IMR-90 (cell line): ENCODE measurements around the gene MBD2. TPM values are rescaled to one million over a fixed set of nuclear protein-coding genes. Genes with fewer than 3 reads are reported as not detected.

Experiments used
- ATAC-seq: fragments of 200-7000 bp; cut with Tn5 transposase; 2 replicates; pipeline ENCODE4 v1.9.1; 2020; ENCODE audit warnings: low read depth, mild to moderate bottlenecking, moderate library complexity
- BruUV-seq: library from RNA; stranded (reverse); fragments of 400-500 nt; replicated peaks from 2 replicates; lab custom pipeline; 2021; lab: Mats Ljungman, UMichigan
- CTCF ChIA-PET: fragments of 300-600 bp; formaldehyde crosslinking; extraction: SDS; loops from one replicate; lab custom pipeline; 2021; ENCODE audit warnings: antibody characterized with exemption; lab: Yijun Ruan, JAX
- POLR2A ChIA-PET: fragments of 300-600 bp; sonication (Branson Sonifier 250); formaldehyde crosslinking; loops from one replicate; lab custom pipeline; 2022; ENCODE audit warnings: antibody characterized with exemption; ENCODE audit not compliant: unreplicated experiment; lab: Charles Lee
- DNase-seq: peaks from one replicate; pipeline ENCODE4 v3.0.0; 2013
- H2AFZ ChIP-seq: replicated peaks from 2 replicates; pipeline ENCODE3; 2013; ENCODE audit warnings: low read length, mild to moderate bottlenecking; ENCODE audit not compliant: poor library complexity
- H2AK5ac ChIP-seq: 2 replicates; pipeline ENCODE4 v1.6.1; 2013; ENCODE audit warnings: low read depth, low read length, inconsistent platforms
- H2AK9ac ChIP-seq: replicated peaks from 2 replicates; pipeline ENCODE3; 2013; ENCODE audit warnings: mild to moderate bottlenecking, low read depth, low read length, moderate library complexity; ENCODE audit not compliant: poor library complexity
- H2BK120ac ChIP-seq: 2 replicates; pipeline ENCODE4 v1.6.1; 2013; ENCODE audit warnings: low read depth, low read length, inconsistent platforms
- H2BK15ac ChIP-seq: 3 replicates; pipeline ENCODE4 v1.6.1; 2013; ENCODE audit warnings: low read depth, low read length, inconsistent platforms
- H2BK20ac ChIP-seq: 2 replicates; pipeline ENCODE4 v1.6.1; 2013; ENCODE audit warnings: low read depth, mild to moderate bottlenecking, inconsistent platforms, low read length, moderate library complexity
- H2BK5ac ChIP-seq: 2 replicates; pipeline ENCODE4 v1.6.1; 2013; ENCODE audit warnings: mild to moderate bottlenecking, low read depth, low read length, inconsistent platforms; ENCODE audit not compliant: poor library complexity, severe bottlenecking
- H3K14ac ChIP-seq: replicated peaks from 2 replicates; pipeline ENCODE4 v1.6.1; 2013; ENCODE audit warnings: low read depth, low read length, inconsistent platforms
- H3K18ac ChIP-seq: 2 replicates; pipeline ENCODE4 v1.6.1; 2013; ENCODE audit warnings: low read depth, low read length, control low read depth
- H3K23ac ChIP-seq: 2 replicates; pipeline ENCODE4 v1.6.1; 2013; ENCODE audit warnings: low read depth, low read length, inconsistent platforms
- H3K27ac ChIP-seq: 2 replicates; pipeline ENCODE4 v1.5.1; 2013; ENCODE audit warnings: mild to moderate bottlenecking, control low read depth, low read length; ENCODE audit not compliant: insufficient read depth
- H3K27me3 ChIP-seq: 2 replicates; pipeline ENCODE4 v1.6.1; 2013; ENCODE audit warnings: low read length; ENCODE audit not compliant: control insufficient read depth, insufficient read depth
- H3K36me3 ChIP-seq: 2 replicates; pipeline ENCODE4 v1.6.1; 2013; ENCODE audit warnings: low read length, mixed read lengths; ENCODE audit not compliant: control insufficient read depth, insufficient read depth
- H3K4ac ChIP-seq: 2 replicates; pipeline ENCODE4 v1.6.1; 2013; ENCODE audit warnings: low read depth, low read length, inconsistent platforms
- H3K4me1 ChIP-seq: 2 replicates; pipeline ENCODE4 v1.6.1; 2013; ENCODE audit warnings: low read length, mixed read lengths; ENCODE audit not compliant: control insufficient read depth, insufficient read depth
- H3K4me2 ChIP-seq: 2 replicates; pipeline ENCODE4 v1.6.1; 2013; ENCODE audit warnings: low read depth, mild to moderate bottlenecking, control low read depth, low read length, moderate library complexity
- H3K4me3 ChIP-seq: 2 replicates; pipeline ENCODE4 v1.5.1; 2013; ENCODE audit warnings: low read depth, mild to moderate bottlenecking, control low read depth, low read length, moderate library complexity; ENCODE audit not compliant: insufficient read depth
- H3K56ac ChIP-seq: 2 replicates; pipeline ENCODE4 v1.6.1; 2013; ENCODE audit warnings: low read length, inconsistent platforms; ENCODE audit not compliant: insufficient read depth; ENCODE audit errors: extremely low read depth
- H3K79me1 ChIP-seq, 2 experiments: 2 replicates each; pipeline ENCODE4 v1.6.1; 2013; ENCODE audit warnings: low read length in 2 of 2, inconsistent platforms in 1 of 2, low read depth in 1 of 2
- H3K9ac ChIP-seq: 2 replicates; pipeline ENCODE4 v1.6.1; 2013; ENCODE audit warnings: low read depth, low read length, control low read depth
- H3K9me1 ChIP-seq: 2 replicates; pipeline ENCODE4 v1.6.1; 2013; ENCODE audit warnings: low read length, inconsistent platforms; ENCODE audit not compliant: insufficient read depth
- H3K9me3 ChIP-seq: 2 replicates; pipeline ENCODE4 v1.6.1; 2013; ENCODE audit warnings: low read length; ENCODE audit not compliant: control insufficient read depth, insufficient read depth
- H4K20me1 ChIP-seq: 2 replicates; pipeline ENCODE4 v1.6.1; 2013; ENCODE audit warnings: low read length, inconsistent platforms; ENCODE audit not compliant: insufficient read depth
- H4K5ac ChIP-seq: 2 replicates; pipeline ENCODE4 v1.6.1; 2013; ENCODE audit warnings: mild to moderate bottlenecking, low read depth, low read length, control low read depth
- H4K8ac ChIP-seq, 2 experiments: 2 replicates each; pipeline ENCODE4 v1.6.1; 2013; ENCODE audit warnings: low read depth in 2 of 2, low read length in 2 of 2, control low read depth in 1 of 2, inconsistent platforms in 1 of 2
- H4K91ac ChIP-seq: 2 replicates; pipeline ENCODE4 v1.6.1; 2013; ENCODE audit warnings: low read depth, low read length, inconsistent platforms; ENCODE audit not compliant: insufficient read depth
- CEBPB ChIP-seq: IDR thresholded peaks from 2 replicates; pipeline ENCODE4 v1.6.1; 2012; ENCODE audit warnings: low read depth, low read length, improper control_type of control experiment
- FOS ChIP-seq: fragments of 150-350 bp; IDR thresholded peaks from 2 replicates; pipeline ENCODE4 v1.6.1; 2016; ENCODE audit warnings: low read depth, low read length
- NFE2L2 ChIP-seq: fragments of 150-350 bp; IDR thresholded peaks from 2 replicates; pipeline ENCODE4 v1.6.1; 2016; ENCODE audit warnings: low read depth, mild to moderate bottlenecking, low read length
- POLR2A ChIP-seq: IDR thresholded peaks from 2 replicates; pipeline ENCODE4 v1.6.1; 2012; ENCODE audit warnings: mild to moderate bottlenecking, low read depth, low read length
- RCOR1 ChIP-seq: IDR thresholded peaks from 2 replicates; pipeline ENCODE4 v1.6.1; 2012; ENCODE audit warnings: mild to moderate bottlenecking, low read length, improper control_type of control experiment; ENCODE audit not compliant: insufficient replicate concordance
- RFX5 ChIP-seq: IDR thresholded peaks from 2 replicates; pipeline ENCODE4 v1.8.0; 2012; ENCODE audit warnings: low read depth, mild to moderate bottlenecking, low read length, moderate library complexity
- WGBS, 2 experiments: methylation state at CpG; one replicate each; pipeline versions ENCODE4 v1.1.5 to v1.1.7; 2013; ENCODE audit warnings: missing lambda C conversion rate in 2 of 2; ENCODE audit not compliant: insufficient read length in 1 of 2; ENCODE audit errors: extremely low coverage in 2 of 2; 5-methylcytosine and 5-hydroxymethylcytosine counted together
- dilution Hi-C: fragments of 300-500 bp; cut with HindIII; formaldehyde crosslinking; loops from one replicate; pipeline ENCODE4 v1.14.3; 2018; ENCODE audit warnings: low sequenced_read_pairs; ENCODE audit not compliant: unreplicated experiment
- in situ Hi-C: fragments of 300-500 bp; cut with MboI; formaldehyde crosslinking; loops from 3 replicates; pipeline ENCODE4 v1.14.3; 2019; ENCODE audit warnings: low sequenced_read_pairs, inconsistent platforms, mixed read lengths
- intact Hi-C: fragments of 100-400 bp; cut with micrococcal nuclease; formaldehyde crosslinking; loops from 2 replicates; pipeline ENCODE4 v1.10.0; 2022
- polyA plus RNA-seq, 3 experiments: library from polyadenylated mRNA; depleted of rRNA; stranded (reverse); fragments of >200 nt; gene quantifications; 2 replicates each; pipeline ENCODE4 v1.2.3, GENCODE V29; 2012; ENCODE audit warnings: low replicate concordance in 1 of 3
- total RNA-seq: library from RNA; depleted of rRNA; stranded (reverse); fragments of >200 nt; gene quantifications from 2 replicates; pipeline ENCODE4 v1.2.3, GENCODE V29; 2012

MBD2 gene
- total and polyA plus RNA-seq, 2 of the 4 experiments (the other 2 are of a cell fraction) = 9.7 to 29.5 TPM

DNA sequence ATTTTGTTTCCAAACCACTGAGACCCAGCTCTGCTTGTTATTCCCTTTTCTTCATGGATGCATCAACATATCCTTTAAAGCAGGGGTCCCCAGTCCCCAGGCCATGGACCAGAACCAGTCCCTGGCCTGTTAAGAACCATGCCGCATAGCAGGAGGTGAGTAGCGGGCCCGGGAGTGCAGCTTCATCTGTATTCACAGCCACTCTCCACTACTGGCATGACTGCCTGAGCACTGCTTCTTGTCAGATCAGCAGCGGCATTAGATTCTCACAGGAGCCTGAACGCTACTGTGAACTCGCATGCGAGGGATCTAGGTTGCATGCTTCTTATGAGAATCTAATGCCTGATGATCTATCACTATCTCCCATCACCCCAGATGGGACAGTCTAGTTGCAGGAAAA is 43.2 kb upstream of the MBD2 start:
- no peak overlapping the region for H2BK5ac ChIP-seq
- no peak overlapping the region for H3K4me3 ChIP-seq
- dilution Hi-C loops (no loop called here), intact Hi-C loops (loop anchor here (5.0 kb wide), 1 partner anchor 120 kb away; no protein-coding TSS in a partner anchor), in situ Hi-C loops (no loop called here)
- ATAC-seq = no peak
- TF ChIP-seq FOS (no peak), CEBPB (no peak), NFE2L2 (no peak), POLR2A (no peak), RFX5 (no peak), RCOR1 (no peak)
- H2BK20ac ChIP-seq = no peak overlapping the region
- no peaks in the 10 kb centered on the region for H3K4me1 ChIP-seq
- H2AK5ac ChIP-seq = no peak overlapping the region
- H4K5ac ChIP-seq = no peak overlapping the region
- H3K23ac ChIP-seq = no peak overlapping the region
- no peak overlapping the region for H3K4me2 ChIP-seq
- ChIA-PET CTCF (no interaction called here), POLR2A (no interaction called here)
- H3K9me3 ChIP-seq = no peaks in the 10 kb centered on the region
- H4K91ac ChIP-seq = no peak overlapping the region
- no peak overlapping the region for H3K18ac ChIP-seq
- H4K20me1 ChIP-seq = no peaks in the 10 kb centered on the region
- no peak overlapping the region for H3K14ac ChIP-seq
- H3K36me3 ChIP-seq = no peaks in the 10 kb centered on the region
- DNase-seq = no peak
- no peak overlapping the region for H3K9ac ChIP-seq
- no peaks in the 10 kb centered on the region for H3K27me3 ChIP-seq
- H3K27ac ChIP-seq = no peak overlapping the region
- WGBS, 2 experiments = 96% methylated on average over 4 of the region's 7 CpGs; no CpG with 5 or more reads in 1 of the 2 experiments
- BruUV-seq = no TSS peak
- no peak overlapping the region for H2AFZ ChIP-seq
- H3K79me1 ChIP-seq = peaks cover 14% of the 10 kb centered on the region in 2 experiments
- no peak overlapping the region for H3K56ac ChIP-seq
- no peak overlapping the region for H2BK15ac ChIP-seq
- no peak overlapping the region for H4K8ac ChIP-seq
- no peak overlapping the region for H2AK9ac ChIP-seq
- no peaks in the 10 kb centered on the region; the same call in 1 of the 2 replicates for H3K9me1 ChIP-seq
- H2BK120ac ChIP-seq = no peak overlapping the region
- H3K4ac ChIP-seq = no peak overlapping the region
